ENCODE results near the gene WDR59. TPM values are rescaled to one million over a fixed set of nuclear protein-coding genes. Genes with fewer than 3 reads are reported as not detected.
"Not testable (repeated sequence)": the region's sequence is repeated elsewhere in the genome, so short reads cannot be mapped to it uniquely, and the experiment has no call there.

WDR59 gene
- total RNA-seq, 1 donor from 2014 or later: 15.4 TPM

DNA sequence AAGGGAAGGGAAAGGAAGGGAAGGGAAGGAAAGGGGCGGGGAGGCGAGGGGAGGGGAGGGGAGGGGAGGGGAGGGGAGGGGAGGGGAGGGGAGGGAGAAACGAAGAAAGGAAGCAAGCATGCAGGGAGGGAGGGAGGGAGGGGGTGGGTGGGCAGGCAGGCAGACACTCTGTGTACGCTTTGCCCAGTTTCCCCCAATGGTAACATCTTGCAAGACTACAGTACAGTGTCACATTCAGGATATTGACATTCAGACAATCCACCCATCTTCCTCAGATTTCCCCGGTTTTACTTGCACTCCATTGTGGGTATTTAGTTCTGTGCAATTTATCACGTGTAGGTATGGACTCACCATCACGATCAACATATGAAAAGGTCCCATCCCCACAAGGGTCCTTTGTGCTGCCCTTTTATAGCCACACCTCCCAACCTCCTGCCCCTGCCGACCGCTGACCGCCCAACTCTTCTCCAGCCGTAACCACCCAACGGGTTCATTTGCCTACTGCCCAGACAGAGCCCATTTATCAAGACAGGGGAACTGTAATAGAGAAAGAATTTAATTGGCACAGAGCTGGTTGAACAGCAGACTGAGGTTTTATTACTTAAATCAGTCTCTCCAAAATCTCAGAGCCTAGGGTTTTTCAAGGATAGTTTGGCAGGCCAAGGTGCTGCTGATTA lies 118.9 kb downstream of the WDR59 start:
- DNase-seq (ENCODE audit: low read depth): no peak

DNA sequence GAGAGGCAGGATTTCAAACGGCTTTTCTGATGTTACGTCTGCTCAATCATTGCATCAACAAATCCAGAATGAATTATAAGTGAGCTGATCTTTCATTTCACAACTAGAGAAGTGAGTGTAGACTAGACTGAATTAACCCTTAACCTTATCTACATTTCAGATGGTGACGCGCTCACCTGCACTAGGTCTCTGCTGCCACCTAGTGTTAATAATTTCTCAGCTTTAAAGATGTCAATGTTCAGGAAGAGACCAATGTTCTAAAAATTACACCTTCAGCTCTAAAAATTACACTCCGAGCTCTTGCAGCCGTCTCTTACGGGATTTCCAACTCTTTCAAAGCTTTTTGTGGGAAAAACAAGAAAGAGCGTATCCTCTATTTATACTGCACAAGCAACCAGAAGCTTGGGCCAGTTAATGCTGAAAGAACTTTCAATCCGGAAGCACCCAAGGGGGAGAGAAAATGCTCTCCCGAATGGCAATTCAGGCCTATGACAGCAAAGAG lies 122.1 kb downstream of the WDR59 start:
- peak; percentile 47 for DNase-seq (ENCODE audit: low read depth)

DNA sequence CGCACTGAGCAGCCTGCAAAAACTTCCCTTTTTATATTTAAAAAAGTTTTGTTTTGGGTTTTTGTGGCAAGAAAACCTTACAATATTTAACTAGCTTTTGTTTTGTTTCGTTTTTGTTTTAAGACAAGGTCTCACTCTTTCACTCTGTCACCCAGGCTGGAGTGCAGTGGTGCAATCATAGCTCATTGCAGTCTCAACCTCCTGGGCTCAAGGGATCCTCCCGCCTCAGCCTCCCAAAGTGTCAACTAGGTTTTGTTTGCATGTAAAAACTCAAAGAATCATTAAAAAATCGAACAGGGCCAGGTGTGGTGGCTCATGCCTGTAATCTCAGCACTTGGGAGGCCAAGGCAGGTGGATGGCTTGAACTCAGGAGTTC lies 132.4 kb downstream of the WDR59 start:
- no peak for DNase-seq (ENCODE audit: low read depth)

DNA sequence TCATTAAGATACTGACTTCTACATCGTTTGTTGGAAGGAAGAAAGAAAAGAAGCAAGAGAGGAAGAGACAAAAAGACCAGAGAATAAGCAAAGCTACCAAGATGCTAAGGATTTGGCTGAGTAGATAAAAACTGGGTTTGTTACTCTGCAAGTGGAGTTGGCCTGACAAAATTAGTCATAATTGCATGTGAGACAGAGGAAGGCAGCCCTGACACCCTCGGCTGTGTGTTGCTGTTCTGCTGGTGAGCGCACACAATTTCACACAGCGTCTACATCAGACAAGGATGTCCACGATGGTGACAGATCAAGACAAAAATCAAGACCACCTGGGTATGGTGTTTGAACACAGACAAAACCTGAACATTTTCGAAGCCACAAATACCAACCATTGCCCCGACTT lies 134.9 kb downstream of the WDR59 start:
- no peak for DNase-seq (ENCODE audit: low read depth)

DNA sequence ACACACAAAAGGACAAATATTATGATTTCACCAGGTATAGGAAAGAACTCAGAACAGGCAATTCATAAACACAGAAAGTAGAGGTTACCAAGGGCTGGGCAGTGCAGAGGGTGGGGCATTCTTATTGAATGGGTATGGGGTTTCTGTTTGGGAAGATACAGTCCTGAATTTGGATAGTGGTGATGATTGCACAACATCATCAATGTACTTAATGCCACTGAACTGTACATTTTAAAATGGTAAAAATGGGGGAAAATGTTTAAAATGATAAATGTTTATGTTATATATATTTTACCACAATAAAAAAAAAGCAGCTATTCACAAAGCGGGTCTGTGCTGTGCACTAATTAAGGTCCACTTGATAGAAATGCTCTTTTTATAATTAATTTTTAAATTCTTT lies 137.7 kb downstream of the WDR59 start:
- DNase-seq (ENCODE audit: low read depth): no peak

DNA sequence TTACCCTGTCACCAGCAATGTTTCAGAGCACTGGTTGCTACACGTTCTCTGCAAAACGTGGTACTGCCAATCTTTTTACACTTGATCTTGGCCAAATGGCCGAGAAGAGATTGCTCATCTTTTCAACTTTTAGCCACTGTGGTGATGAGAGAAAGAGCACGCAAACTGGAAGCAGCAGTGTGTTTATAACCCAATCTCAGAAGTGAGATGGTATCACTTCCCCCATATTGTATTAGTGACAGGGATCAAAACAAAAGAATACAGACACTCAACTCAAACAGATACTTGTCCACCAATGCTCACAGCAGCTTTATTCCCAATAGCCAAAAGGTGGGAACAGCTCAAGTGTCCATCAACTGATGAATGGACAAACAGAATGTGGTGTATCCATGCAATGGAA lies 138.2 kb downstream of the WDR59 start:
- no peak for DNase-seq (ENCODE audit: low read depth)

DNA sequence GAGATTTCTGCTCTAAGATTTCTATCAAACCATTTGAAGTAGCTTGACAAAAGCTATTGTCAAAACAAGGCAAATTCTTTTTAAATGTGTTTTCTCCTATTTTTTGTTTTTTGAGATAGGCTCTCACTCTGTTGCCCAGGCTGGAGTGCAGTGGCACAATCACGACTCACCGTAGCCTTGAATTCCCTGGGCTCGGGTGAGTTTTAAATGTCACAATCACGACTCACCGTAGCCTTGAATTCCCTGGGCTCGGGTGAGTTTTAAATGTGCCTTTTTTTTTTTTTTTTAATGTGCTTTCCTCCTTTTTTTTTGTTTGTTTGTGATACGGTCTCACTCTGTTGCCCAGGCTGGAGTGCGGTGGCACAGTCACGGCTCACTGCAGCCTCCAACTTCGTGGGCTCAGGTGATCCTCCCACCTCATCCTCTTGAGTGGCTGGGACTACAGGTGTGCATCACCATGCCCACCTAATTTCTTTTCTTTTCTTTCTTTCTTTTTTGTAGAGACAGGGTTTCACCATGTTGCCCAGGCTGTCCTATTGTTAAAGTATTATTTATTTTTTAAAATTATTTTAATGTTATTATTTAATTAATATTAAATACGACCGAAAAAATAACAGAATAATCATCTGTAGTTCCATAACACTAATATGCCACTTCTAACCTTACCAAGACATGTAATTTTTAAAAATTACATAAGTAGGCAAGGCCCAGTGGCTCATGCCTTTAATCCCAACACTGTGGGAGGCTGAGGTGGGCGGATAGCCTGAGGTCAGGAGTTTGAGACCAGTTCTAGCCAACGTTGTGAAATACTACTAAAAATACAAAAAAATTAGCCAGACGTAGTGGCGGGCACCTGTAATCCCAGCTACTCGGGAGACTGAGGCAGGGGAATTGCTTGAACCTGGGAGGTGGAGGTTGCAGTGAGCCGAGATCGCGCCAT lies 140.6 kb downstream of the WDR59 start:
- DNase-seq (ENCODE audit: low read depth): no peak

DNA sequence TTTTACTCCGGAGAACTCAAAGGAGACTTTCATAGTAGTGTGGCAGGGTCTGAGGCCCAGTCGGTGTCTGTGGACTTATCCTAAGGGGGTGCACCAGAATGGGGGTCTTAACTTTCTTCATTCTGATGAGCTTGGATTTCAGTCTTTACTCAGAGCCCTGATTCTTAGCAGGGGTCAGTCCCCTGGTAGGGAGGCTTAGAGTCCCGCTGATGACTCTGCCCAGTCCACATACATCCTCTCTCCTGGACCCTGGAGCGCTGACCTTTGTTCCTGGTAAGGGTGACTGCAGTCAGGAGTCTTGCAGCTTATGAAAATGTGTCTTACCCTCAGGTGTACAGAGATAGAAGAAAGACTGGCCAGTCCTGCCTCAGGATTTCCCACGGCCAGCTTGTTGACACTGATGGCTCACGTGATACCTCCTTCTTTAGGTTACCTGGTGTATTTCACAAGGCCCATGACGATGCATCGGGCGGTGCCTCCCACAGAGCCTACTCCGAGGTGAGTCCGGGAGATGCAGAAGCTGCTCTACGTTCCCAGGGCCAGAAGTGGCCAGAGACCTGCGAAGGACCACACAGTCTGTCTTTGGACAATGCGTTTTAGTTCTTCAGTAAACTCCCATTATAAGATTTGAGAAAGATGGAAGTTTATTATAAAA lies 141.4 kb downstream of the WDR59 start:
- DNase-seq (ENCODE audit: low read depth): not testable (repeated sequence)

DNA sequence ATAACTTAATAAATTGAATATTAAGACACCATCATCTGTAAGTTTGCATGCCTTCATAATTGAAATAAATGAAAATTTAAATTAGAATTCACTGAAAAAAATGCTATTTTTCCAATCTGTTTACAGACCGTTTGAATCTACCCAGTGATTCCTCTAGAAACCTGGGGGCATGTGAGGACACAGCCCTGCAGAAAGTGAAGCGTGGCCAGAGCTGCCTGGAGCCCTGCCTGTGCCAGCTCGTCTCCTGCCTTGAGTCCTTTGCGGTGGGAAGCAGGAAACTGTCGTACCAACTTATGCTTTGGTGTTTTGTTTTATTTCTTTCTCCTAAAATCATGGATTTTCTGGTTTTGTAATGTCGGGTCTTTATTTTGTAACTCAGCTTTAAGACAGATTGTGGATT lies 142.5 kb downstream of the WDR59 start:
- no peak for DNase-seq (ENCODE audit: low read depth)

DNA sequence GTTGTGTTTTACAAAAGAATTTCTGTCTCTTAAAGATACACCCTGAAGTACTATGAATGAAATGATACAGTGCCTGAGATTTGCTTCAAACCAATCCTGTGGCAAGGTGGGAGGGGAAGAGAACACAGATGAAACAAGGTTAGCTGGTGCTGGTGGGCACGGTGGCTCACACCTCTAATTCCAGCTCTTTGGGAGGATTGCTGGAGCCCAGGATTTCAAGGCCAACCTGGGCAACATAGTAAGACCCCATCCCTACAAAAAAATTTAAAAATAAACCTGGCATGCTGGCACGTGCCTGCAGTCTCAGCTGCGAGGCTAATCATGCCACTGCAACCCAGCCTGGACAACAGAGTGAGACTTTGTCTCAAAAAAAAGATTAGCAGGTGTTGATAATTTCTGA lies 143.0 kb downstream of the WDR59 start:
- DNase-seq (ENCODE audit: low read depth): no peak

DNA sequence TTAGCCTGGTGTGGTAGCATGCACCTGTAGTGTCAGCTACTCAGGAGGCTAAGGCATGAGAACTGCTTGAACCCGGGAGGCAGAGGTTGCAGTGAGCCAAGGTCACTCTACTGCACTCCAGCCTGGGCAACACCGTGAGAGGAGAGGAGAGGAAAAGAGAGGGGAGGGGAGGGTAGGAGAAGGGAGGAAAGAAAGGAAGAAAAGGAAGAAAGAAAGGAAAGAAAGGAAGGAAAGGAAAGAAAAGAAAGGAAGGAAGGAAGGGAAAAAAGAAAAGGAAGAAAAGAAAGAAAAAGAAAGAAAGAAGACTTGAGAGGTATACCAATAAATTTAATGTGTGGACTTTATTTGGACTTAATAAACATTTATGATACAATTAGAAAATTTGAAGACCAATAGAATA lies 143.5 kb downstream of the WDR59 start:
- no peak for DNase-seq (ENCODE audit: low read depth)

DNA sequence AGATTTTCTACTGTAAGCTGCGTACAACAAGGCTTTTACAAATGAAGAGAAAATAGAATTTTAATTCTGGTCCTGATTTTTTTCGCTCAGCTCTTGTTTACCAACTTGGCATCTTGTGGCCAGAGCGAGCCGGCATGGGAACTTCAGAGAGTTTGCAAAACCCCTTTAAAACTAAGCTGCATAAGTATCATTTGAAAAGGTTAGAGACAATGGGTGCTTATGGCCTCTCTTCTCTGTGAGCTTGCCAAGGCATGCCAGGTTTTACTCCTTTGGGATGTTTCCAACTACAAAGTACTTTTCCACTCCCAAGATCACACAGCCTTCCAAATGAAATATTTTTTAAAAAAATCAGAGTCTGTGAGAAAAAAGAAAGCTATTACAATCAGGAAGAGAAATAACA lies 147.9 kb downstream of the WDR59 start:
- peak; percentile 20 for DNase-seq (ENCODE audit: low read depth)

DNA sequence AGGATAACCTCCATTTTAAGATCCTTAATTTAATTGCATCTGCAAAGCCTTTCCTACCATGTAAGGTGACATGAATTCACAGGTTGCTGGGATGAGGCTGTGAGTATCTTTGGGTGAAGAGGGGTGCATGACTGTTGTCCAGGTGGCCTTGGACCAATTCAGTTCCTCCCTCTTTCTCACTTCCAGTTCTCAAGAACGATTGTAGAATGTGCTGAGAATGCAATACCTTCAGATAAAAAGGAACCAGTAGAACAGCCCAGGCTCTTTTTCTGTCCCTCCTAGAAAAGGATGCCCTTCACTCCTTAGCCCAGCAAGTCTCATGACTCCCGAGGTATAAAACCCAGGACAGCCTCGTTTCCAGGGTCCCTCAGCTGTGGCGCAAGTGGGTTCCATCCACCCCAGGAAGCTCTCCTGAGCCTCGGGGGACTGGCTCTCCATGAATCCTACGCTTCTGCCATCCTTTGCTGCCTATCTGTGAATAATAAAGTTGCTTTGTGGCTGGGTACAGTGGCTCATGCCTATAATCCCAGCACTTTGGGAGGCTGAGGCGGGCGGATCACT lies 148.7 kb downstream of the WDR59 start:
- DNase-seq (ENCODE audit: low read depth): no peak

DNA sequence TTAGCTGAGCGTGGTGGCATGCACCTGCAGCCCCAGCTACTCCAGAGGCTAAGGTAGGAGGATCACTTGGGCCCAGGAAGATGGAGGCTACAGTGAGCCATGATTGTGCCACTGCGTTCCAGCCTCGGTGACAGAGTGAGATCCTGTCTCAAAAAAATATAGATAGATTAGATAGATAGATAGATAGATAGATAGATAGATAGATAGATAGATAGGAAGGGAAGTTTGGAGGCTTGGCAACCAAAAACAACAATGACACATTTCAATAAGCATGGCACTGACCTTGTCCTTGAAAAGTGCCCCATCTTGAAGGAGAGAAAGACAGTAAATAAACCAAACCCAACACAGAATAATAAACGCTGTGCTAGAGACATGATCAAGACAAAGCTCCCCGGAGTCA lies 152.7 kb downstream of the WDR59 start:
- no peak for DNase-seq (ENCODE audit: low read depth)

DNA sequence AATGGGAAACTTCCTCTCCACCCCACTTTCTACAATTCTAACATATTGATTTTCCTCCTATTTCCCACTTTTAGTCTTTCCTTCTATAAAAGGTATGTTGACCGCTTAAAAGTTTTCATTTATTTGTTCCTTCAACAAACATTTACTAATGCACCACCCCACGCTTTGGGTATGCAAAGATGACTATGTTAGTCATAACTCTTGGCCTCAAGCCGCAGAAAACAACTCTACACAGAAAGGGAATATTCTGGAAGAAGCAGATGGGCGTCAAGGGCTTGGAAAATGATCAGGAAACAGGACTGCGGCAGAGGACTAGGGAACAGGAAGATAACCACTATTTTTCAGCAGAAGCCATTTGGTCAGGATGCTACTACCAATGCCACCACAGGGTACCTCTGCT lies 153.5 kb downstream of the WDR59 start:
- no peak for DNase-seq (ENCODE audit: low read depth)

DNA sequence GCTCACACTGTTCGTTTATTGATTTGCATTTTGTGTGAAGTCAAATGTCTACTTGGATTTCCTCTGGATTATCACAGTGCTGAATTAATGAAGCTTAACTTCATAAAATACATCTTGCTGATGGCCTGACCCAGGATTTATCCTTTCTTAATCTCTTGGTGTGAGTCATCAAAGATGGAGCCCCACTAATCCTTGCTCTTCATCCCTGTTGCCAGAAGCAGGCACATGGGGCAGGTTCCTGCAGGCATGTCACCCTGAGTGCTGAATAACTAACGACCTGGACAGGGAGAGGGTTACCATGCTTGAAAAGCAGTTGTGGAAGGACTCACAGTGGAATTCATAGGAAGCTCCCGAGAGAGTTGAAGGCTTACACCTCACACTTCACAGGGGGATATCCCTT lies 154.3 kb downstream of the WDR59 start:
- DNase-seq (ENCODE audit: low read depth): no peak

DNA sequence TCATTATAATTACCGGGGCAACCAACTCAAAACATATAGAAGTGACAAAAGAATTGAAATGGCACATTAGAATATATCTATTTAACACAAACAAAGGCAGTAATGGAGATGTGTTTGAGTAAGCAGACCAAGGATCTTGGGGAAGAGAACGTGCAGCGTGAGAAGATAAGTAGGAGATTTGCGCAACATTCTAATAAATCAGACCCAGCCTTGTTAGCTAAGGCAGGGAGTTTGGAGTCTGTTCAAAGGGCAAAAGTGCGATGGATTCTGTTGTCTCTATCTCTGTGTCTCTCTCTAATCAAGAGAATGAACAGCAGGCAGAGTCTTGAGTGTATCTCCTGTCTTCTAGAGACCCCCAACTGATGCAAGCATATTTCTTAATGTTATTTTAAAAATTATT lies 155.3 kb downstream of the WDR59 start:
- no peak for DNase-seq (ENCODE audit: low read depth)

DNA sequence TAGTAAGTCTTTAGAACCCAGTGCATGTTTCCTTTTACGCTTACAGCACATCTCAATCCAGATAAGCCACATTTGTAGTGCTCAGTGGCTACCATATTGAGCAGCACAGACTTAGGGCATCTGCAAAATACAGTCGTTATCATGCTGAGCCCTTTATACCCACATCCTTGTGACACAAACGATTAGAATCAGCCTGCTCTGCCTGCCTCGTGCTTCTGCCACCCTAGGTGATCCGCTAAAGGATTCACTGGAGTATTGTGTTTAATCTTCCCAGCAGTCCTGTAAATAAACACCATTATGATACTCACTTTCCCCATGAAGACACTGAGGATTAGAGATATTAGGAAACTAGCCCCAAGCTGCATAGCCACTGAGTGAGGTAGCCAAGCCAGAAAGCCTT lies 159.0 kb downstream of the WDR59 start:
- no peak for DNase-seq (ENCODE audit: low read depth)

DNA sequence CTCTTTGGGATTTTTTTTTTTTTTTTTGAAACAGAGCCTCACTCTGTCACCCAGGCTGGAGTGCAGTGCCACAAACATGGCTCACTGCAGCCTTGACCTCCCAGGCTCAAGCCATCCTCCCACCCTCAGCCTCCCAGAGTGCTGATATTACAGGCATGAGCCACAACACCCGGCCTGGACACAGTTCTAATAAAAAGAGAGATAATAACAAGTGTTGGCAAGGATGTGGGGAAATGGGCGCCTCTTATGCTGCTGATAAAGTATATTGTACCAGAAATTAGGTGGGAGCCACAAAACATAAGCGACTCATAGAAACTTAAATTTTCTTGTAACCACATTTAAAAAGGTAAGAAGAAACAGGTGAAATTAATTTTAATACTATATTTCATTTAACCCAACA lies 159.9 kb downstream of the WDR59 start:
- DNase-seq (ENCODE audit: low read depth): no peak
